ENCODE results near the gene DDX10.

The DDX10 gene

DNA sequence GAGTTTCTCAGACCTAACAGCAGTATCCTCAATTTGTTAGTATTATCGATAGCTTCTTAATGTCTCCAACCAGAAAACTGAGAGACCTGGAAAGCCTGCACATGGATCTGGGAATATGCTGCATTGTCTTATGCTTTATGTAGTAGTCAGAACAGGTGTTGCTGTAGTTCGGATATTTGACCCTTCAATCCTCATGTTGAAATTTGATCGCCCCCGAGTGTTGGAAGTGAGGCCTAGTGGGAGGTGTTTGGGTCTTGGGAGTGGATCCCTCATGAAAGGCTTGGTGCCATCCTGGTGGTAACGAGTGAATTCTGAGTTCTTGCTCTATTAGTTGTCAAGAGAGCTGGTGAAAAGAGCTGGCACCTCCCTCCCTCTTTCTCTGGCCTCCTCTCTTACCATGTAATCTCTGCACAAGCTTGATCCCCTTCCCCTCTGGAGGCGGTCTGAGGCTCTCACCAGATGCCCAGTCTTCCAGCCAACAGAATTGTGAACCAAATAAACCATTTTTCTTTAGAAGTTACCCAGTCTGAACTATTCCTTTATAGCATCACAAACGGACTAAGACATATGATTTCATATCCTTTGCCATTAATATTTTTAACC, 227.1 kb downstream of the DDX10 start:
- TF ChIP-seq, protein P1, sequence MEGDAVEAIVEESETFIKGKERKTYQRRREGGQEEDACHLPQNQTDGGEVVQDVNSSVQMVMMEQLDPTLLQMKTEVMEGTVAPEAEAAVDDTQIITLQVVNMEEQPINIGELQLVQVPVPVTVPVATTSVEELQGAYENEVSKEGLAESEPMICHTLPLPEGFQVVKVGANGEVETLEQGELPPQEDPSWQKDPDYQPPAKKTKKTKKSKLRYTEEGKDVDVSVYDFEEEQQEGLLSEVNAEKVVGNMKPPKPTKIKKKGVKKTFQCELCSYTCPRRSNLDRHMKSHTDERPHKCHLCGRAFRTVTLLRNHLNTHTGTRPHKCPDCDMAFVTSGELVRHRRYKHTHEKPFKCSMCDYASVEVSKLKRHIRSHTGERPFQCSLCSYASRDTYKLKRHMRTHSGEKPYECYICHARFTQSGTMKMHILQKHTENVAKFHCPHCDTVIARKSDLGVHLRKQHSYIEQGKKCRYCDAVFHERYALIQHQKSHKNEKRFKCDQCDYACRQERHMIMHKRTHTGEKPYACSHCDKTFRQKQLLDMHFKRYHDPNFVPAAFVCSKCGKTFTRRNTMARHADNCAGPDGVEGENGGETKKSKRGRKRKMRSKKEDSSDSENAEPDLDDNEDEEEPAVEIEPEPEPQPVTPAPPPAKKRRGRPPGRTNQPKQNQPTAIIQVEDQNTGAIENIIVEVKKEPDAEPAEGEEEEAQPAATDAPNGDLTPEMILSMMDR (IDR thresholded peaks at IDR 0.05; ENCODE audit: borderline replicate concordance, insufficient read depth, low read depth, low read length): no peak
- no peak overlapping the region for H3K4me3 ChIP-seq (ENCODE audit: low read depth, low read length)

DNA sequence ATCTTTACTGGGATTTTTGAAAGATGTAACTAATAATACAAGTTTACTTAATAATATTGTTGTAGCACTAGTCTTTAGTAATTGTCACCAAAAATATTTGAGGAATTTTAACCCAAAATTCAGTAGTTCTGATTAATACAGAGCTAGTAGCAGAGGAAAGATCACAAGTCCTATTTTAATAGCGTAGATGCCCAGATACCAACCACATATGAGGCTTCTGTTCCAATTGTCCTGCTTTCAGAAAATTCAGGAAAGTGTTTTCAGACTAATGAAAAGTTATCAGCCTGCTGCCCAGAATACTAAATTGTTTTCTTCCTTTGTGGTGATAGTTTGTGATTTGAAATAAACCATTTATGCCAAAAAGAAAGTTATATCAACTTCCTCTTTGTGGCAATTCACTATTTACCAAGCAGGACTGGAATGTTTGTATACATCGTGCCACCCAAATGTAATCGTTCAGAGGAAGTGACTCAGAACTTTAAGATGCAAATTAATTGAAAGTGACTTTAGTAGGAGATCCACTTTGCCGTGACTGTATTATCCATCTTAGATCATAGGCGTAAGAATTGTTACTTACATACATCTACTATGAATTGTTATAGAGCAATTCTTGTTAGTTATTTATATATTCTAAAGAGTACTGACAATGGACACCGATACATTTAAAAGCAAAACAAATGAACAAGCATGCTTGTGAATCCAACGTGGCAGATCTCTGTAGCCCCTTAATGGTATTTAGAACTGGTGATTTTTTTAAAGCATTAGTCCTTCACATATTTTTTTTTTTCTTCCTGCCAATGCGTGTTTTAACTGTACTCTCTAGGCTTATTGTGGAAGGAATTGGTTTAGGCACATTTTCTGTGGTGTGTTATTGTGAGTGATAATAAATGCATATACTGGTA, 231.0 kb downstream of the DDX10 start:
- TF ChIP-seq, protein P1 (IDR thresholded peaks at IDR 0.05; ENCODE audit: borderline replicate concordance, insufficient read depth, low read depth, low read length): no peak
- no peak overlapping the region for H3K4me3 ChIP-seq (ENCODE audit: low read depth, low read length)

DNA sequence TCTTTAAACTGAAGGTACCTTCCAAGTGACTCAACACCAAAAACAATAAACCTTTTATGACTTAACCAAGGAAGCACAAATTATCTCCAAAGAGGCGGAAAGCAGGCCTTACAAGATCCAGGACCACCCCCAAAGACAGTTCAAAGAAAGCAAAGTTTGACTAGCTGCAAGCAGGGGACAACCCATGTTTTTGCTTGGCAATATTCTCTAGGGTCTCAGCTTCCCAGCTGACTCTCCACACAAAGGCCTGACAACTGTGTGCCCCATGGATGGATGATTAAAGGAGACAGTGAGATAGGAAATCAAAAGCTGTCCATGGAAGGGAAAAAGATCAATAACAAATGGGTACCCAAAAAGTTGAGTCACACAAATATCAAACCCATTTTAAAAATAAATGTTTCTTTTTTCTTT, 232.2 kb downstream of the DDX10 start:
- TF ChIP-seq, protein P1 (IDR thresholded peaks at IDR 0.05; ENCODE audit: borderline replicate concordance, insufficient read depth, low read depth, low read length): no peak
- H3K4me3 ChIP-seq (ENCODE audit: low read depth, low read length): no peak overlapping the region

DNA sequence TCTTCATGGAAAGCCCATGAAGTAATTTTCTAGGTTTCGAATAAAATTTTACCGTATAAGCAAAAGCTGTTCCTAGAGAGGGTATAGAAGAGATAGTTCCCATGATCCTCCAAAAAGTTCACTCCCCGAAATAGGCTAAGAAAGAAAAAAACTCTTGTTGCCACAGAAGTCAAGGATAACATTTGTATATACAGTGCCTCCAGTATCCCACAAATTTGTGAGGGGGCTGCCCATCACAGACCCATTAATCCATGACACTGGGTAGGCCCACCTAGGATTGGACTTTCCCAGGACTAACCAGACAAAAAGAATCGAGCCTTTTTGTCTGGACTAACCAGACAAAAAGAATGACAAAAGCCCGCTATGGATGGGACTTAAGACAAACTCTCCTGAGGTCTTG, 233.0 kb downstream of the DDX10 start:
- TF ChIP-seq, protein P1 (IDR thresholded peaks at IDR 0.05; ENCODE audit: borderline replicate concordance, insufficient read depth, low read depth, low read length): no peak
- H3K4me3 ChIP-seq (ENCODE audit: low read depth, low read length): no peak overlapping the region

DNA sequence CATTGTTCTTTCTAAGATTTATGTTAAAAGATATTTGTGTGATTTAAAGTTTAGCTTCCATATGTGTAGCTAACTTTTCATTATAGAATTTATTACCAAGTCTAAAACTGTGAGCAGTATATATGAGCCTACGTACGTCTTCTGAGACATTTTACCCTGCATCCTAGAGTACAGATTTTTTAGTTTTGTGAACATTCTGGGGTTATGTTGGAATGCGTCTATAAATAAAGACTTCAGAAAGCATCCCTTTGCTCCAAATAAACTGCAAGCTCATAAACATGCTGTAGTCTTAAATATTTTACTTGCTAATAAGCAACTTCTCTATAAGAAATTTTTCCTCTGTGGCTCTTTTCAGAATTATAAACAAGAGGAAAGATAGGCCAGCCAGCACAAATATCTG, 236.5 kb downstream of the DDX10 start:
- TF ChIP-seq, protein P1 (IDR thresholded peaks at IDR 0.05; ENCODE audit: borderline replicate concordance, insufficient read depth, low read depth, low read length): no peak
- no peak overlapping the region for H3K4me3 ChIP-seq (ENCODE audit: low read depth, low read length)

DNA sequence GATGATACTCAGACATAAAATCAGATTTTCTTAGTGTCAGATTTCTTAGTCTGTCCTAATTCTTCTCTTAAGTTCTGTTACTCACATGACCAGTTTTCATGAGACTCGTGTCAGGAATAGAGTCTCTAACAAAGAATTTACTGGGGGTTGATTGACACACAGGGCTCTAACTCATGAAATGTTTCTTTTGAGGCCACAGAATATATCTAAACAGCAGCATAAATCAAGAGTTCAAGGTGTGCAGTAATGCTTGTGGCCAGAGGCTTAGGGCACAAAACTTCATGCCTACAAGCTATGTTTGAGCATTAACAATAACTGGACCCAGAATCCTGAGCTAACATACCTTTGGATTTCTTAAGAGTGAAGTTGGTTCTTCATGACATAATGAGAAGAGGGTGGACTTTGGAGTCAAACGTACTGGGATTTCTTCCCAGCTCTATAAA, 237.2 kb downstream of the DDX10 start:
- TF ChIP-seq, protein P1 (IDR thresholded peaks at IDR 0.05; ENCODE audit: borderline replicate concordance, insufficient read depth, low read depth, low read length): no peak
- H3K4me3 ChIP-seq (ENCODE audit: low read depth, low read length): no peak overlapping the region
